ENCODE results near the gene RRP15. TPM values are rescaled to one million over a fixed set of nuclear protein-coding genes. Genes with fewer than 3 reads are reported as not detected.

The RRP15 gene
- total RNA-seq, 2 donors from 2014 or later: 24.9 to 27.3 TPM

DNA sequence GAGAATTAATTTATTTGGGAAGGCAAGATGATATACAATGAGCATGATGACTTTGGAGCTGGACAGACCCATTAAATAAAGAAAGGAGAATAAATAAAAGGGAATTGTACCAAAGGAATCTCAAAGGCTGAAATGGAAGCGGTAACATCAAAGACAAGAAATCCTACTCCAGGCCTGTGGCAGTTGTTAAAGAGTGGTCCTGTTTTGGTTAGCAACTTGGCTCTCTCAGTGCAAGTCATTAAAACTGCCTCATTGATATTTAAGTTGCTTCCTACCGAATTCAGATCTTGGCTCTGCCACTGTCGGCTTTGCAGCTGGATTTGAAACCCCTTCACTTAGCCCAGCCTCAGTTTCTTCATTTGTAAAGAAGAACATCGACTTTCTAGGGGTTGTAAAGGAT is 70.2 kb downstream of the RRP15 start:
- no peak overlapping the region for H3K4me3 Mint-ChIP-seq
- WGBS, 2 experiments (ENCODE audit: insufficient coverage in 1 of 2, insufficient read length in 1 of 2): 68 to 78% methylated on average over 3 to 4 of the region's 4 CpGs
- Histone ChIP-seq H3K36me3 (ENCODE audit: control insufficient read depth, insufficient read depth, low read length) (no peaks in the 10 kb centered on the region), H3K4me3 (ENCODE audit: low read length) (no peak overlapping the region), H3K9ac (ENCODE audit: extremely low read depth, low read length, poor library complexity, severe bottlenecking) (no peak overlapping the region), H3K4me1 (ENCODE audit: control insufficient read depth, insufficient read depth, low read length) (peaks cover 4% of the 10 kb centered on the region), H3K9me3 (ENCODE audit: control insufficient read depth, low read length) (no peaks in the 10 kb centered on the region), H3K27ac (ENCODE audit: low read depth, low read length) (no peak overlapping the region), H3K27me3 (ENCODE audit: control insufficient read depth, insufficient read depth, low read length, poor library complexity, severe bottlenecking) (no peaks in the 10 kb centered on the region)
- no peak overlapping the region for H3K27ac Mint-ChIP-seq
- TF ChIP-seq CTCF (conservative IDR thresholded peaks at IDR 0.05): no peak
- no peaks in the 10 kb centered on the region for H3K9me3 Mint-ChIP-seq
- no peaks in the 10 kb centered on the region for H3K36me3 Mint-ChIP-seq (ENCODE audit: low read depth)
- H3K27me3 Mint-ChIP-seq (ENCODE audit: insufficient read depth): peaks cover 2% of the 10 kb centered on the region
- peaks cover 2% of the 10 kb centered on the region for H3K4me1 Mint-ChIP-seq
- DNase-seq: no peak

- H3K9me3 ChIP-seq (ENCODE audit: control insufficient read depth, low read length): no peaks in the 10 kb centered on the region
- no peak overlapping the region for H3K27ac ChIP-seq (ENCODE audit: low read depth, low read length)
- Mint-ChIP-seq H3K9me3 (no peaks in the 10 kb centered on the region), H3K4me3 (no peak overlapping the region), H3K4me1 (peaks cover 2% of the 10 kb centered on the region), H3K27ac (no peak overlapping the region), H3K27me3 (ENCODE audit: insufficient read depth) (peaks cover 2% of the 10 kb centered on the region), H3K36me3 (ENCODE audit: low read depth) (no peaks in the 10 kb centered on the region)
- H3K36me3 ChIP-seq (ENCODE audit: control insufficient read depth, insufficient read depth, low read length): no peaks in the 10 kb centered on the region
- H3K4me3 ChIP-seq (ENCODE audit: low read length): no peak overlapping the region
- no peak overlapping the region for H3K9ac ChIP-seq (ENCODE audit: extremely low read depth, low read length, poor library complexity, severe bottlenecking)
- no peak for TF ChIP-seq CTCF (conservative IDR thresholded peaks at IDR 0.05)
- H3K4me1 ChIP-seq (ENCODE audit: control insufficient read depth, insufficient read depth, low read length): peaks cover 4% of the 10 kb centered on the region
- H3K27me3 ChIP-seq (ENCODE audit: control insufficient read depth, insufficient read depth, low read length, poor library complexity, severe bottlenecking): no peaks in the 10 kb centered on the region
- no peak for DNase-seq
- 92 to 95% methylated on average over 8 to 10 of the region's 10 CpGs for WGBS, 2 experiments (ENCODE audit: insufficient coverage in 1 of 2, insufficient read length in 1 of 2)
Observed at GRCh38 chr1:218357211-218357892, 72.3 kb downstream of the RRP15 start.

GRCh38 chr1:218357893-218358232 is 72.8 kb downstream of the RRP15 start:
- TF ChIP-seq CTCF (conservative IDR thresholded peaks at IDR 0.05): no peak
- no peak overlapping the region for H3K9ac ChIP-seq (ENCODE audit: extremely low read depth, low read length, poor library complexity, severe bottlenecking)
- H3K27ac ChIP-seq (ENCODE audit: low read depth, low read length): no peak overlapping the region
- WGBS, 2 experiments (ENCODE audit: insufficient coverage in 1 of 2, insufficient read length in 1 of 2): 83 to 100% methylated on average over 2 of the region's 3 CpGs
- no peaks in the 10 kb centered on the region for H3K27me3 ChIP-seq (ENCODE audit: control insufficient read depth, insufficient read depth, low read length, poor library complexity, severe bottlenecking)
- Mint-ChIP-seq H3K27ac (no peak overlapping the region), H3K4me1 (peaks cover 2% of the 10 kb centered on the region), H3K36me3 (ENCODE audit: low read depth) (no peaks in the 10 kb centered on the region), H3K4me3 (no peak overlapping the region), H3K27me3 (ENCODE audit: insufficient read depth) (no peaks in the 10 kb centered on the region), H3K9me3 (no peaks in the 10 kb centered on the region)
- no peak overlapping the region for H3K4me3 ChIP-seq (ENCODE audit: low read length)
- H3K4me1 ChIP-seq (ENCODE audit: control insufficient read depth, insufficient read depth, low read length): peaks cover 4% of the 10 kb centered on the region
- no peaks in the 10 kb centered on the region for H3K9me3 ChIP-seq (ENCODE audit: control insufficient read depth, low read length)
- no peaks in the 10 kb centered on the region for H3K36me3 ChIP-seq (ENCODE audit: control insufficient read depth, insufficient read depth, low read length)
- DNase-seq: no peak
